Keratinocyte (primary cell): ENCODE data around the gene MYADML2. TPM values are rescaled to one million over a fixed set of nuclear protein-coding genes. Genes with fewer than 3 reads are reported as not detected.

Experiments used
- DNase-seq: peaks from one replicate; pipeline ENCODE4 v3.0.0-alpha.2; 2011; ENCODE audit warnings: low read depth, missing footprints, low spot score
- FAIRE-seq: peaks from 2 replicates; lab custom pipeline; 2011; peaks lifted over from hg19 to GRCh38; lab: Jason Lieb, UNC
- H2AFZ ChIP-seq: 2 replicates; pipeline ENCODE4 v1.6.0; 2012; ENCODE audit warnings: low read length, control low read depth, inconsistent platforms; ENCODE audit not compliant: control insufficient read depth
- H3K27ac ChIP-seq: 2 replicates; pipeline ENCODE4 v1.5.1; 2011; ENCODE audit warnings: low read length; ENCODE audit not compliant: control insufficient read depth, insufficient read depth
- H3K27me3 ChIP-seq: 3 replicates; pipeline ENCODE4 v1.6.0; 2011; ENCODE audit warnings: low read length; ENCODE audit not compliant: control insufficient read depth, insufficient read depth; ENCODE audit errors: extremely low read depth
- H3K36me3 ChIP-seq, 2 experiments: 2 replicates in 1 of 2; 3 replicates in 1 of 2; pipeline ENCODE4 v1.5.1; 2011; ENCODE audit warnings: low read length in 2 of 2, mild to moderate bottlenecking in 1 of 2; ENCODE audit not compliant: control insufficient read depth in 2 of 2, insufficient read depth in 2 of 2; ENCODE audit errors: extremely low read depth in 1 of 2
- H3K4me1 ChIP-seq: 3 replicates; pipeline ENCODE4 v1.5.1; 2011; ENCODE audit warnings: low read length; ENCODE audit not compliant: control insufficient read depth, insufficient read depth; ENCODE audit errors: extremely low read depth
- H3K4me2 ChIP-seq: 3 replicates; pipeline ENCODE4 v1.6.0; 2011; ENCODE audit warnings: low read depth, low read length; ENCODE audit not compliant: control insufficient read depth, insufficient read depth; ENCODE audit errors: extremely low read depth
- H3K4me3 ChIP-seq, 3 experiments: fragments of 200-600 bp in 1 of 3; sonication (generic) in 1 of 3; 2 replicates in 2 of 3; 3 replicates in 1 of 3; pipeline ENCODE4 v1.5.1; 2011 to 2016; ENCODE audit warnings: low read length in 3 of 3, mild to moderate bottlenecking in 3 of 3, control low read depth in 2 of 3, inconsistent platforms in 1 of 3, low read depth in 1 of 3, mixed read lengths in 1 of 3, mixed run types in 1 of 3, moderate library complexity in 1 of 3; ENCODE audit not compliant: control insufficient read depth in 2 of 3, insufficient read depth in 2 of 3; ENCODE audit errors: extremely low read depth in 1 of 3
- H3K79me2 ChIP-seq: 2 replicates; pipeline ENCODE4 v1.6.0; 2012; ENCODE audit warnings: low read length; ENCODE audit not compliant: control insufficient read depth, insufficient read depth
- H3K9ac ChIP-seq: 3 replicates; pipeline ENCODE4 v1.6.0; 2011; ENCODE audit warnings: low read length; ENCODE audit not compliant: control insufficient read depth, insufficient read depth; ENCODE audit errors: extremely low read depth
- H3K9me1 ChIP-seq: 3 replicates; pipeline ENCODE4 v1.6.0; 2011; ENCODE audit warnings: low read length; ENCODE audit not compliant: control insufficient read depth, insufficient read depth; ENCODE audit errors: extremely low read depth
- H3K9me3 ChIP-seq: 2 replicates; pipeline ENCODE4 v1.5.1; 2012; ENCODE audit warnings: low read depth, low read length; ENCODE audit not compliant: control insufficient read depth
- H4K20me1 ChIP-seq: 3 replicates; pipeline ENCODE4 v1.6.0; 2011; ENCODE audit warnings: low read length; ENCODE audit not compliant: control insufficient read depth, insufficient read depth; ENCODE audit errors: extremely low read depth
- CTCF ChIP-seq, 3 experiments: IDR thresholded peaks in 1 of 3; conservative IDR thresholded peaks in 1 of 3; optimal IDR thresholded peaks in 1 of 3; 2 replicates in 2 of 3; 3 replicates in 1 of 3; pipeline versions ENCODE3 to v1.5.1; 2011; ENCODE audit warnings: low read length in 3 of 3, mild to moderate bottlenecking in 3 of 3, moderate library complexity in 2 of 3, control low read depth in 1 of 3, inconsistent platforms in 1 of 3; ENCODE audit not compliant: insufficient read depth in 2 of 3; ENCODE audit errors: extremely low read depth in 1 of 3
- EZH2 ChIP-seq: IDR thresholded peaks from one replicate; pipeline ENCODE4 v1.6.1; 2012; ENCODE audit warnings: inconsistent platforms, mild to moderate bottlenecking, low read length, moderate library complexity
- dilution Hi-C: fragments of 300-500 bp; cut with MboI; formaldehyde crosslinking; loops from one replicate; pipeline ENCODE4 v1.7.0; 2020; ENCODE audit warnings: low sequenced_read_pairs; ENCODE audit not compliant: extremely low pct_ligation_motif_present
- polyA plus RNA-seq, 5 experiments: library from polyadenylated mRNA; depleted of rRNA in 3 of 5; stranded (reverse) in 3 of 5; stranded (forward) in 1 of 5; unstranded in 1 of 5; fragments of >200 nt; gene quantifications; 1 replicate in 1 of 5; 2 replicates in 3 of 5; 3 replicates in 1 of 5; pipeline versions ENCODE4 v1.2.1 to v1.2.3, GENCODE V29; 2011 to 2012; ENCODE audit warnings: missing spikeins in 2 of 5, low read depth in 1 of 5, low replicate concordance in 1 of 5

The MYADML2 gene
- polyA plus RNA-seq, 1 donor (not counting 4 experiments of a cell fraction or from before 2014, with no cell fraction given) = not detected

DNA sequence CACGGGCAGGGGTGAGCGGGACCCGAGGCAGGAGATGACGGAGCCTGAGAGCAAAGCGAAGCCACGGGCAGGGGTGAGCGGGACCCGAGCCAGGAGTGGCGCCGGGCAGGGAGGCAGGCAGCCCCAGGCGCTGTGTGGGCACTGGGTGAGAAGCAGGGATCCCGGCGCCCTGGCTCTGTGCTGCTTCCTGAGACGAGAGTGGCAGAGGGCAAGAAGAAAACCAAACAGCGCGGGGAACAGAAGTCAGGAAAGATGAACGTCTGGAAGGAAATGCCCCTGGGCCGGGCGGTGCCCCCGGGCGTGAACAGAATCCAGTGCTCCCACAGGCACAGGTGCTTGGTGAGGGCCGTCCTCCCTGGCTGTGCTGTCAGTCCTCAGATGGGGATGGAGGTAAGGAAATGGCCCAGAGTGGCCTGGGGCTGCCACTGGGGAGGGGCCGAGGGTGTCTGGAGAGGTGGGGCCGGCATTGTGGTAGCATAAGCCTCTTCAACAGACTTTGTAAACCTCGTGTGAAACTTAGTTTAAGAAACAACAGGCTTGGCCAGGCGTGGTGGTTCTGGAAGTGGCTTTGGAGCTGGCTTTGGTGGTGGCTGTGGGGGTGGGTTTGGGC lies 40.2 kb upstream of the MYADML2 start:
- H3K4me1 ChIP-seq = peaks cover 10% of the 10 kb centered on the region
- peaks cover 6 to 12% of the 10 kb centered on the region in 2 experiments for H3K36me3 ChIP-seq
- no peak overlapping the region for H3K4me3 ChIP-seq
- H3K79me2 ChIP-seq = no peaks in the 10 kb centered on the region
- H3K4me2 ChIP-seq = no peak overlapping the region
- no peaks in the 10 kb centered on the region for H3K9me3 ChIP-seq
- dilution Hi-C loops = no loop called here
- no peak for TF ChIP-seq EZH2
- no peak for TF ChIP-seq CTCF (optimal IDR thresholded peaks at IDR 0.05 in 1 of 3, IDR thresholded peaks at IDR 0.05 in 1 of 3, conservative IDR thresholded peaks at IDR 0.05 in 1 of 3; ENCODE audit: extremely low read depth in 1 of 3, insufficient read depth in 2 of 3, low read length in 3 of 3)
- H3K9ac ChIP-seq = no peak overlapping the region
- H4K20me1 ChIP-seq = no peaks in the 10 kb centered on the region
- FAIRE-seq (no peak), DNase-seq (no peak)
- H2AFZ ChIP-seq = no peak overlapping the region
- no peaks in the 10 kb centered on the region for H3K9me1 ChIP-seq
- no peak overlapping the region for H3K27ac ChIP-seq
- H3K27me3 ChIP-seq = no peaks in the 10 kb centered on the region

DNA sequence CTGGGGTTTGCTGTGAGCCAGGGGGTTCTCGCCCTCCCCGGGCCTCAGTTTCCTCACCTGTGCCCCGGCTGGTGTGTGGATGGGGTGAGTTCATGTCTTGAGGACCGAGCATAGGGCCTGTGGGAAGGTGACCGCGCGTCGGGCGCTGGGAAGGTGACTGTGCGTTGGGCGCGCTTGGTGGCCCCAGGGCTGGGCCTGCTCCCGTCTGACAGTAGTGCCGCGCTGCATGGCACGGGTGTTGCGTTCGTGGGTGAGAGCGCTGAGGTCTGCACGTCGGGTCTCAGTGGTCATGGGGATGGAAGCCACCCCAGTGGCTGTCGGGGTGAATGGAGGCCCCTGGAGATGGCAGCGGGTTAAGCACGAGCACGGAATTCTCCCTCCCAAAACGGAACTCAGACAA lies 39.6 kb upstream of the MYADML2 start:
- peaks cover 3% of the 10 kb centered on the region for H3K4me1 ChIP-seq
- H3K27ac ChIP-seq = no peak overlapping the region
- H3K9me3 ChIP-seq = no peaks in the 10 kb centered on the region
- DNase-seq (no peak), FAIRE-seq (no peak)
- no peak overlapping the region for H3K4me3 ChIP-seq
- no peaks in the 10 kb centered on the region for H4K20me1 ChIP-seq
- peaks cover 6 to 12% of the 10 kb centered on the region in 2 experiments for H3K36me3 ChIP-seq
- no peaks in the 10 kb centered on the region for H3K9me1 ChIP-seq
- no peak overlapping the region for H3K4me2 ChIP-seq
- H3K9ac ChIP-seq = no peak overlapping the region
- H3K27me3 ChIP-seq = no peaks in the 10 kb centered on the region
- H3K79me2 ChIP-seq = no peaks in the 10 kb centered on the region
- TF ChIP-seq EZH2 = no peak
- TF ChIP-seq CTCF (optimal IDR thresholded peaks at IDR 0.05 in 1 of 3, IDR thresholded peaks at IDR 0.05 in 1 of 3, conservative IDR thresholded peaks at IDR 0.05 in 1 of 3; ENCODE audit: extremely low read depth in 1 of 3, insufficient read depth in 2 of 3, low read length in 3 of 3) = no peak
- dilution Hi-C loops = no loop called here
- no peak overlapping the region for H2AFZ ChIP-seq
